ENCODE results near the gene VSIG8. TPM values are rescaled to one million over a fixed set of nuclear protein-coding genes. Genes with fewer than 3 reads are reported as not detected.

Gene VSIG8
- total and polyA plus RNA-seq, 8 donors = 0.30 to 2.5 TPM; not detected in 6

GRCh38 chr1:159849626-159850366 is 12.7 kb downstream of the VSIG8 start:
- H3K9me3 ChIP-seq = no peaks in the 10 kb centered on the region
- WGBS, 5 donors = 68 to 82% (median 78%) methylated on average over 2 of the region's 2 CpGs
- H3K27me3 ChIP-seq = no peaks in the 10 kb centered on the region
- H3K4me3 ChIP-seq = no peak overlapping the region
- DNase-seq = no peak
- H3K27ac ChIP-seq = no peak overlapping the region
- H3K36me3 ChIP-seq = no peaks in the 10 kb centered on the region
- peaks cover 0 to 22% (median 17%) of the 10 kb centered on the region in 4 donors for H3K4me1 ChIP-seq
- intact Hi-C loops (cut with DNase I; ENCODE audit: low total_unique reads) = no loop called here
- TF ChIP-seq CTCF (IDR thresholded peaks at IDR 0.05) (no peak), EP300 (IDR thresholded peaks at IDR 0.05) (no peak), POLR2AphosphoS5 (IDR thresholded peaks at IDR 0.05) (no peak), POLR2A (IDR thresholded peaks at IDR 0.05) (no peak)

- intact Hi-C loops (cut with DNase I; ENCODE audit: low total_unique reads) = no loop called here
- Histone ChIP-seq H3K4me3 (no peak overlapping the region), H3K4me1 (peaks cover 0 to 10% (median 3%) of the 10 kb centered on the region in 4 donors), H3K27me3 (no peaks in the 10 kb centered on the region), H3K9me3 (no peaks in the 10 kb centered on the region), H3K27ac (no peak overlapping the region), H3K36me3 (no peaks in the 10 kb centered on the region)
- 42 to 81% (median 47%) methylated on average over 3 of the region's 3 CpGs for WGBS, 5 donors
- TF ChIP-seq EP300 (IDR thresholded peaks at IDR 0.05) (no peak), CTCF (IDR thresholded peaks at IDR 0.05) (no peak), POLR2AphosphoS5 (IDR thresholded peaks at IDR 0.05) (no peak), POLR2A (IDR thresholded peaks at IDR 0.05) (no peak)
- DNase-seq = no peak
Observed at GRCh38 chr1:159848326-159848725, 14.1 kb downstream of the VSIG8 start.

- Histone ChIP-seq H3K4me1 (peaks cover 0 to 5% (median 0%) of the 10 kb centered on the region in 4 donors), H3K4me3 (no peak overlapping the region), H3K27ac (no peak overlapping the region), H3K36me3 (no peaks in the 10 kb centered on the region), H3K27me3 (no peaks in the 10 kb centered on the region), H3K9me3 (no peaks in the 10 kb centered on the region)
- no peak for DNase-seq
- WGBS, 5 donors = 61 to 81% (median 65%) methylated on average over 4 of the region's 4 CpGs
- intact Hi-C loops (cut with DNase I; ENCODE audit: low total_unique reads) = no loop called here
- TF ChIP-seq EP300 (IDR thresholded peaks at IDR 0.05) (no peak), CTCF (IDR thresholded peaks at IDR 0.05) (no peak), POLR2A (IDR thresholded peaks at IDR 0.05) (no peak), POLR2AphosphoS5 (IDR thresholded peaks at IDR 0.05) (no peak)
Observed at GRCh38 chr1:159847231-159847630, 15.2 kb downstream of the VSIG8 start.

- H3K27ac ChIP-seq = no peak overlapping the region
- 71 to 80% (median 78%) methylated on average over 13 of the region's 13 CpGs for WGBS, 5 donors
- peak in 1 of 2 donors; percentile 70 for DNase-seq
Observed at GRCh38 chr1:159845751-159846629, 16.5 kb downstream of the VSIG8 start.

More at GRCh38 chr1:159845751-159846629, 16.5 kb downstream of the VSIG8 start:
- intact Hi-C loops (cut with DNase I; ENCODE audit: low total_unique reads) = no loop called here
- no peak for TF ChIP-seq POLR2AphosphoS5 (IDR thresholded peaks at IDR 0.05)
- no peak for TF ChIP-seq CTCF (IDR thresholded peaks at IDR 0.05)
- TF ChIP-seq POLR2A (IDR thresholded peaks at IDR 0.05) = no peak
- no peak for TF ChIP-seq EP300 (IDR thresholded peaks at IDR 0.05)
- Histone ChIP-seq H3K36me3 (no peaks in the 10 kb centered on the region), H3K4me1 (peaks cover 0 to 5% (median 0%) of the 10 kb centered on the region in 4 donors), H3K4me3 (no peak overlapping the region), H3K9me3 (no peaks in the 10 kb centered on the region), H3K27me3 (no peaks in the 10 kb centered on the region)
